Endothelial cell of umbilical vein (primary cell): ENCODE data around the gene B3GNT9. TPM values are rescaled to one million over a fixed set of nuclear protein-coding genes. Genes with fewer than 3 reads are reported as not detected.

ENCODE experiments used
- BruUV-seq: library from RNA; stranded (reverse); fragments of 400-500 nt; replicated peaks from 2 replicates; lab custom pipeline; 2021; lab: Mats Ljungman, UMichigan
- CTCF ChIA-PET: fragments of 300-600, 350-600 bp; sonication (Branson Sonifier 250); formaldehyde crosslinking; loops from one replicate; lab custom pipeline; 2021; ENCODE audit warnings: antibody characterized with exemption, inconsistent platforms; lab: Charles Lee
- POLR2A ChIA-PET: fragments of 300-600, 350-600 bp; sonication (Branson Sonifier 250); formaldehyde crosslinking; loops from one replicate; lab custom pipeline; 2021; ENCODE audit warnings: antibody characterized with exemption, inconsistent platforms; lab: Charles Lee
- DNase-seq: peaks from one replicate; pipeline ENCODE4 v3.0.0-alpha.2; 2011; ENCODE audit warnings: low read depth, low spot score
- FAIRE-seq: peaks from 2 replicates; lab custom pipeline; 2011; peaks lifted over from hg19 to GRCh38; lab: Jason Lieb, UNC
- H2AFZ ChIP-seq: 2 replicates; pipeline ENCODE4 v1.6.0; 2012; ENCODE audit warnings: low read depth, low read length, control low read depth, inconsistent platforms
- H3K27ac ChIP-seq: 2 replicates; pipeline ENCODE4 v1.5.1; 2011; ENCODE audit warnings: low read depth, mild to moderate bottlenecking, control low read depth, low read length, moderate library complexity; ENCODE audit not compliant: insufficient read depth
- H3K27me3 ChIP-seq, 2 experiments: 2 replicates each; pipeline versions ENCODE4 v1.6.0 to v1.6.1; 2011; ENCODE audit warnings: low read length in 2 of 2, mixed read lengths in 1 of 2; ENCODE audit not compliant: control insufficient read depth in 2 of 2, insufficient read depth in 2 of 2
- H3K36me3 ChIP-seq, 2 experiments: 2 replicates in 1 of 2; 3 replicates in 1 of 2; pipeline ENCODE4 v1.5.1; 2011; ENCODE audit warnings: low read length in 2 of 2, mild to moderate bottlenecking in 1 of 2, moderate library complexity in 1 of 2; ENCODE audit not compliant: control insufficient read depth in 2 of 2, insufficient read depth in 2 of 2; ENCODE audit errors: extremely low read depth in 1 of 2
- H3K4me1 ChIP-seq: 3 replicates; pipeline ENCODE4 v1.5.1; 2011; ENCODE audit warnings: mild to moderate bottlenecking, low read length; ENCODE audit not compliant: control insufficient read depth, insufficient read depth; ENCODE audit errors: extremely low read depth
- H3K4me2 ChIP-seq: 2 replicates; pipeline ENCODE4 v1.6.1; 2011; ENCODE audit warnings: low read length, control low read depth, mixed read lengths; ENCODE audit not compliant: insufficient read depth
- H3K4me3 ChIP-seq, 3 experiments: fragments of 200-600 bp in 1 of 3; sonication (generic), shearing (Covaris generic) in 1 of 3; replicated peaks in 1 of 3; 2 replicates each; pipeline ENCODE4 v1.5.1; 2011 to 2016; ENCODE audit warnings: control low read depth in 3 of 3, low read length in 3 of 3, mild to moderate bottlenecking in 2 of 3, inconsistent platforms in 1 of 3, low read depth in 1 of 3, moderate library complexity in 1 of 3; ENCODE audit not compliant: insufficient read depth in 1 of 3
- H3K79me2 ChIP-seq: 2 replicates; pipeline ENCODE4 v1.6.0; 2012; ENCODE audit warnings: low read length, inconsistent platforms; ENCODE audit not compliant: control insufficient read depth, insufficient read depth
- H3K9ac ChIP-seq: replicated peaks from 2 replicates; pipeline ENCODE3; 2011; ENCODE audit warnings: low read length, control low read depth; ENCODE audit not compliant: insufficient read depth; ENCODE audit errors: extremely low read depth
- H3K9me1 ChIP-seq: replicated peaks from 3 replicates; pipeline ENCODE4 v1.6.0; 2011; ENCODE audit warnings: mild to moderate bottlenecking, low read length; ENCODE audit not compliant: control insufficient read depth, insufficient read depth; ENCODE audit errors: extremely low read depth
- H3K9me3 ChIP-seq: replicated peaks from 2 replicates; pipeline ENCODE4 v1.5.1; 2012; ENCODE audit warnings: low read length, inconsistent platforms; ENCODE audit not compliant: control insufficient read depth, insufficient read depth
- H4K20me1 ChIP-seq: replicated peaks from 2 replicates; pipeline ENCODE3; 2011; ENCODE audit warnings: mild to moderate bottlenecking, low read length; ENCODE audit not compliant: control insufficient read depth, insufficient read depth; ENCODE audit errors: extremely low read depth
- CTCF ChIP-seq, 2 donors: IDR thresholded peaks; 1 replicate in 1 of 2; 2 replicates in 1 of 2; pipeline ENCODE4 v1.5.1; 2011; ENCODE audit warnings: low read length in 2 of 2, mild to moderate bottlenecking in 2 of 2, moderate library complexity in 2 of 2, control low read depth in 1 of 2, inconsistent platforms in 1 of 2, low read depth in 1 of 2; ENCODE audit not compliant: insufficient read depth in 1 of 2; ENCODE audit errors: extremely low read depth in 1 of 2
- EZH2 ChIP-seq: IDR thresholded peaks from 2 replicates; pipeline ENCODE4 v1.6.1; 2012; ENCODE audit warnings: borderline replicate concordance, low read depth, mild to moderate bottlenecking, moderate library complexity, low read length, inconsistent platforms; ENCODE audit not compliant: severe bottlenecking
- FOS ChIP-seq: IDR thresholded peaks from 2 replicates; pipeline ENCODE4 v1.6.1; 2011; ENCODE audit warnings: mild to moderate bottlenecking, low read length, moderate library complexity, borderline replicate concordance; ENCODE audit not compliant: insufficient read depth
- GATA2 ChIP-seq: IDR thresholded peaks from 2 replicates; pipeline ENCODE4 v1.7.0; 2011; ENCODE audit warnings: low read depth, mild to moderate bottlenecking, moderate library complexity, mixed read lengths, low read length; ENCODE audit not compliant: insufficient read length, insufficient read depth
- JUN ChIP-seq: IDR thresholded peaks from 2 replicates; pipeline ENCODE4 v1.6.1; 2011; ENCODE audit warnings: borderline replicate concordance, low read depth; ENCODE audit not compliant: insufficient read length, insufficient read depth
- MAX ChIP-seq: IDR thresholded peaks from 2 replicates; pipeline ENCODE4 v1.6.1; 2011; ENCODE audit not compliant: insufficient read depth, insufficient read length
- MYC ChIP-seq: IDR thresholded peaks from one replicate; pipeline ENCODE4 v1.6.1; 2011; ENCODE audit warnings: mild to moderate bottlenecking, low read depth, low read length
- POLR2A ChIP-seq: IDR thresholded peaks from 2 replicates; pipeline ENCODE4 v1.6.1; 2012; ENCODE audit warnings: low read depth, mild to moderate bottlenecking, control low read depth, low read length
- POLR2AphosphoS5 ChIP-seq: IDR thresholded peaks from 2 replicates; pipeline ENCODE4 v1.6.1; 2012; ENCODE audit warnings: low read depth, mild to moderate bottlenecking, control low read depth, low read length, moderate library complexity; ENCODE audit not compliant: insufficient read depth
- dilution Hi-C: fragments of 300-500 bp; cut with MboI; formaldehyde crosslinking; loops from one replicate; pipeline ENCODE4 v1.15.0; 2019; ENCODE audit warnings: low sequenced_read_pairs; ENCODE audit not compliant: extremely low pct_ligation_motif_present
- intact Hi-C: fragments of 100-400 bp; cut with micrococcal nuclease; formaldehyde crosslinking; loops from one replicate; pipeline ENCODE4 v1.10.0; 2022
- polyA plus RNA-seq, 4 experiments: library from polyadenylated mRNA; depleted of rRNA in 3 of 4; stranded (reverse) in 3 of 4; unstranded in 1 of 4; fragments of >200 nt; gene quantifications; 2 replicates each; pipeline versions ENCODE4 v1.2.1 to v1.2.3, GENCODE V29; 2011 to 2012; ENCODE audit warnings: missing spikeins in 1 of 4
- total RNA-seq: library from RNA; stranded (reverse); gene quantifications from 2 replicates; pipeline ENCODE4 v1.2.3, GENCODE V29; 2021

The B3GNT9 gene
- total and polyA plus RNA-seq, 2 donors (not counting 3 experiments of a cell fraction or from before 2014, with no cell fraction given), result 4.0 to 6.4 TPM

- peaks cover 9% of the 10 kb centered on the region for H3K4me1 ChIP-seq
- no peaks in the 10 kb centered on the region for H3K9me1 ChIP-seq
- H3K79me2 ChIP-seq, result no peaks in the 10 kb centered on the region
- H3K36me3 ChIP-seq, result peaks cover 0 to 29% of the 10 kb centered on the region in 2 experiments
- H3K4me2 ChIP-seq, result no peak overlapping the region
- dilution Hi-C loops, result no loop called here
- no peak overlapping the region for H3K9ac ChIP-seq
- no peaks in the 10 kb centered on the region for H4K20me1 ChIP-seq
- DNase-seq (peak; percentile 96), FAIRE-seq (peak; percentile 84)
- no TSS peak for BruUV-seq
- H3K9me3 ChIP-seq, result no peaks in the 10 kb centered on the region
- H3K4me3 ChIP-seq, result no peak overlapping the region
- no peak overlapping the region for H3K27ac ChIP-seq
- intact Hi-C loops, result no loop called here
- CTCF ChIA-PET, result interaction anchor here (0.8 to 7.4 kb wide), 7 partner anchors 9 to 185 kb away, joined by 3 to 67 read pairs (median 3); no protein-coding TSS in a partner anchor
- TF ChIP-seq POLR2A (no peak), GATA2 (peak; percentile 72), POLR2AphosphoS5 (peak; percentile 63), MYC (no peak), FOS (no peak), MAX (no peak), EZH2 (no peak), CTCF (IDR thresholded peaks at IDR 0.05; ENCODE audit: extremely low read depth in 1 of 2, insufficient read depth in 1 of 2, low read depth in 1 of 2, low read length in 2 of 2) (no peak), JUN (no peak)
- H3K27me3 ChIP-seq, result no peaks in the 10 kb centered on the region
- H2AFZ ChIP-seq, result no peak overlapping the region
- POLR2A ChIA-PET, result no interaction called here
Measured at GRCh38 chr16:67137605-67138004, 13.2 kb downstream of the B3GNT9 start.
